GM19468 (cell line): Measurements from ENCODE around the gene SLC2A9.

Experiments used
- ATAC-seq: cut with Tn5 transposase; IDR thresholded peaks from one replicate; pipeline ENCODE4 v1.9.1; 2021; ENCODE audit warnings: mild to moderate bottlenecking, moderate library complexity, moderate number of reproducible peaks; ENCODE audit not compliant: unreplicated experiment; ENCODE audit errors: extremely low read depth

SLC2A9 gene

DNA sequence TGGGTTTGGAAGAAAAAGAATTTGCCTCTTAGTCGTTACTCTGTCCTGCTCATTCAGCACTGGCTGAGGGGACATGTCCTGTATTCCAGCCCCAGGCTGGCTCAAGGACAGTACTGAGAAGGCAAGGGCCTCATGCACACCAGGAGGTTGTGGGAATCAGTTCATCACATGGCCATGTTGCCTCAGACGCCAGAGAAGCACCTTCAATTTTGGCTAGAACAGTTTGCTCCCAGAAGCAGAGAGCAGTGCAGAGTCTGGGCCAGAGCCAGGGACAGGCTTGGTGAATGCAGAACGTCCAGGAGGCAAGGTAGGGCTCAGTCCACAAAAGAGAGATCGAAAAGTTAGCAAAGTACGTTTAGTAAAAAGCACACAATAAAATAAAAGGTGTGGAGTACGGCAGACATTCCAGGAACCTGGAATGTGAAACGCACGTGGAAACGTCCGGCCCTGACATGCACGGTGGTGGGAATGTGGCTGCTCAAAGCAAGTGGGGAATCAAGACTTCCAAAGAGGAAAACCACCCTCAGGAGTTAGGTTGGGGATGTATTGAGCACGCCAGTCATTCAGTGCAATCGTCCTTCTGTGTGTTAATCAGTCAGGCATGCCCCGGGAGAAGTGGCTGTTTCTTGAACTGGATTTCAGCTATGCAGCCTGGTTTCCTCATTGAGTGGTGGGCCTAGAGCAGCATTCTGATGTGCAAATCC is 1.2 kb upstream of the SLC2A9 start:
- no peak for ATAC-seq

DNA sequence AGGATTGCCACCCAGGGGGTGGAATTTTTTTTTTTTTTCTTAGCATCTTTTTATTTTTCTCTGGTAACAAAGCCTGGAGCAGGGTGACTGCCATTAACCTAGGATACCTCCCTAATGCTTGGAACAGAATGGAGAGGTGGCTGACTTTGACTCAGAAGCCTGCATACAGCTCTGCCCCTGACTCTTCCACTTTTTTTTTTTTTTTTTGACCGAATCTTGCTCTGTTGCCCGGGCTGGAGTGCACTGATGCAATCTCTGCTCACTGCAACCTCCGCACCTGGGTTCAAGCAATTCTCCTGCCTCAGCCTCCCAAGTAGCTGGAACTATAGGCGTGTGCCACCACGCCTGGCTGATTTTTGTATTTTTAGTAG is 341 bp upstream of the SLC2A9 start:
- no peak for ATAC-seq

DNA sequence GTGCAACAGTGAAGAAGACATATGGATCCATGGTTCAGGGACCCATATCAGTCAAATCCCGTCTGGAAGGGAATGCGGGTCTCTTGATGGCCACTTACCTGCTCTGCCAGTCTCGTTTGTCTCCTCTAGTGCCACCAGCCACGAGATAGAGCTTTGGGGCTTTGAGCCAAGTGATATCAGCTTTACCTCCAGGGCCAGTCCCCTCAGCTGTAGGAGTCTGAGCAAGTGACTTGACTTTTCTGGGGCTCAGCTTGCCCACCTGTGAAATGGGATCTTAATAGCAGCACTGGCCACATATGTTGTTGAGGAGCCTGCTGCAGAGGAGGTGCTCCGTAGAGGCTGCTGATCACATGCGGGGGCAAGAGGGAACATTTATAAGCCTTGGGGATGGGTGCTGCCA is 1.2 kb downstream of the SLC2A9 start:
- no peak for ATAC-seq

DNA sequence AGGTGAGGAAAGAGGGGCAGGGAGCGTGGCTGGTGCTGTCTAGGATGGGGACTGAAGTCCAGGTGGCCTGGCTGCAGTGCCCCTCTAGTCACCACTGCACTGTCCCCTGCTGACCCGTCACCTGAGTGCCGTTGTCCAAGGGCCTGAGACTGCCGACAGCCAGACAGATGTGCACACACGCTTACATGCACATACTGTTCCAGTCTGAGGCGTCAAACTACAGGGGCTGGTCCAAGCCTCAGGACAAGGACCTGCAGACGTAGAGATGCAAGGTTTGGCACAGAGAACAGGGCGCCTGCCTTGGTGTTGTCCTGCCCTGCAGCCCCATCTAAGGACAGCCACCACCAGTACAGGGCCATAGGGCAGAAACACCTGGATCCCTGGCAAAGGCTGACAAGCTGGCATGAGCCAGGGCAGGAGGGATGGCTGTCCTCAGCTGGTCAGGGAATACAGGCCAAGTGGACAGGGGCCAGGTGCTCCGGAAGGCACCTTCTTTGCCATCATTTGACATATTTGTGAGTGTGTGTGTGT is 1.7 kb downstream of the SLC2A9 start:
- ATAC-seq = no peak

DNA sequence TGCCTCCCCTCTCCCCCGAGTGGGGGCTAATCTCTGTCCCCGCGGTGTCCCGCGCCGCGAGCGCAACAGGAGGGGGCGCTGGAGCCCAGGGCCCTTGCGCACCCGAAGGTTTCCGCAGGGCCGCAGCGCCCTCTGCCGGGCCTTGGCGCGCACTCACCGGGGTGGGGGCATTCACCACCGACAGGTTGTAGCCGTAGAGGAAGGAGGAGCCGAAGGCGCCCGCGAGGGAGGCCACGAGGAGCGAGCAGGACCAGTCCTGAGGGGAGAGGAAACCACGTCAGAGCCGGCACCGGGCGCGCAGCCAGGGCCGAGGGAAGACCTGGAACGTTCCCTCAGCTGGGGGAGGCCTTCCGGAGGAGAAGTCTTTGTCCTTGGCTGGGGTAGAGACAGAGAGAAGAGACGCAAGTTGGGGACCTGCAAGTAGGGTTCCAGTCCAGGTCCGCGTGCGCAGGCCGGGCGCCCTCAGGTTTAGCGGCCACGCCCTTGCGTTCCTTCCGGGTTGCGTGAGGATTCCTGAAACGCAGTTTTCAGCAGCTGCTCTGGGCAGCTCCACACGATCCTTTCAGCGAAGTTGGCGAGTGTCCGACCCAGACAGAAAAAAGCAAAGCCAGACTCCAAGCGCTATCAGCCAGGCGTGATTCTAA is 2.4 kb downstream of the SLC2A9 start:
- ATAC-seq = peak; percentile 78

DNA sequence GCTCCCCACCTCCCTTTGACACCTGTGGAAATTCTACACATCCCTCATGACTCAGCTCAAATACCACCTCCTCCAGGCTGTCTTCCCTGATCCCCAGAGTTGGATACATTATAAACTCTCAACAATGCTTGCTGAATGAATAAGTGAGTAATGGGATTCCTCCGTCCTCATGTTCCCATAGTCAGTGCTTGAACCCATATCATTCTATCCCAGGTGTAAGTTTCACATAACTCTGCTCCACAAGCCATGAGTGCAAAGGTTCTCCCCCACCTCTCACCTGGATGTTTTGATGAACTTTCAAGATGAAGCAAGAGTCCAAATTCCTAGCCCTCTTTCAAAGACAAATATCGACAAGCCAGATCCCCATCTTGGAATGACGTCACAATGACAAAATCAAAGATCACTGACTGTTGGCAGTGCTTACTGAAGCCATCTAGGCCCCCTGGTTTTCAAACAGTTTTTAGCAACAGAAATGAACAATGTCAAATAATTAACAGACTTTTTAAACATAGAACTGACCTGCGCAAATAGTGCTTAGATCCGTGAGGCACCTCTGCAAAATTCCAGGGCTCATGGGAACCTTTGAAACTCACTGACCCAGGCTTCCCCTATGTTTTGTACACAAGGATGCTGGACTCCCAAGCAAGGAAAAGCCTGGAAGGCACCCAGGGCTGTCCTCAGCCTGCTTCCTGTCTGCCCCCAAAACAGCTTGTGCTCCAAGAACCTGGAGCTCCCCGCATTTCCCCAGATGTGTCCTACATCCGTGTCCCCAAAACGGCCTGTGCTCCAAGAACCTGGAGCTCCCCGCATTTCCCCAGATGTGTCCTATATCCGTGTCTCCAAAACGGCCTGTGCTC is 4.0 kb downstream of the SLC2A9 start:
- no peak for ATAC-seq

DNA sequence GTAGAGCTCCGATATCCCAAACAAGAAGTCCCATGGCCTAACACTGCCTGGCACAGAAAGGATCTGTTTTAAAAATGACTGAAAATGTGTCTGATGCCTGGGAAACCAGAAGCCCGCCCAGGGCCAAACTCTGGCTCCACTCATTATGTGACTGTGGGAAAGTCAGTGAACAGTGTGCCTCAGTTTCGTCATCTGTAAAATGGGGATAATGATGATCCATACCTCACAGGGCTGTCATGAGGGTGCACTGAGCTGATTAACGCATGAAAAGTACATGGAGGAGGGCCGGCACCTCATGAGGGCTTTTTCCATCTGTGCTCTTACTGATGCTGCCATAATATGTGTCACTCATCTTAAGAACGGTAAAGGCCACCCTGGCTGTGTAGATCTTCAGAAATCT is 5.1 kb downstream of the SLC2A9 start:
- no peak for ATAC-seq

DNA sequence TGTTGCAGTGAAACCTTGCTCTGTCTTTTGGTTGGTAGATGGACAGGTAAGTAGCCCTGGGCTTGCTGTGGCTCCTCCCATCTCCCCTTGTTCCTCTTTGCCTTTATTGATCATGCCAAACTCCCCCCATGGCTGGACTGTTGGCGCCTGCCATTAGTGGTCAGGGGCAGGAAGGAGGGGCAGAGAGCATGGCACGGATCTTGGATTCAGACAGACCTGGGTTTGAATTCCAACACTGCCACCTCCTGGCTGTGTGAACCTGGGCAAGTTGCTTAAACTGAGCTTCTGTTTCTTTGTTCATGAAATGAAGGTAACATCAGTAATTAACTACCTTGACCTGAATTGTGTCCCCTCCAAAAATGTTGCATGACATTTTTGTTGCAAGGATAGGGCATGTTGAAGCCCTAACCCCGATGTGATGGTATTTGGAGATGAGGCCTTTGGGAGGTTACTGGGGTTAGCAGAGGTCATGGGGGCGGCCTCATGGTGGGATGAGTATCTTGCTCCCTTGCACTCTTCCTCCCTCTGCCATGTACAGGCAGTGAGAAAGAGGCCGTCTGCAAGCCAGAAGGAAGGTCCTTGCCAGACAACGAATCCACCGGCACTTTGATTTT is 6.0 kb downstream of the SLC2A9 start:
- peak; percentile 19 for ATAC-seq

DNA sequence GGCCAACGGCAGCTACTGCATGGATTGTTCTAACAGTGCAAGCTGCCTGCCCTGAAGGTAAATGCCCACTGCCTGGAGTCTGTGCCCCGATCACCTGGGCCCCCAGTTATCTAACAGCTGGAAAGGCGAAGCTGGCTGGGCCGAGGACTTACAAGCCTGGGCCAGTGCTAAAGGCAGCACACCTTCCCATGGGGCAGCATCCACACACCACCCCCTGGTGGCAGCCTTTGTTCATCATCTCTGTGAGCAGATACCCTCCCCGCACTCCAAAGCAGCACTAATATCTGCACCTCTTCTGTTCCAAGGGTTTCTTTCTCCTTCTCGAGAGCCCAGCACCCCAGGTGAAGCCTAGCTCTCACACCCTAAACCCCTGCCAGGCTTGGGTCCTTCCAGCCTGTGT is 7.6 kb downstream of the SLC2A9 start:
- no peak for ATAC-seq

DNA sequence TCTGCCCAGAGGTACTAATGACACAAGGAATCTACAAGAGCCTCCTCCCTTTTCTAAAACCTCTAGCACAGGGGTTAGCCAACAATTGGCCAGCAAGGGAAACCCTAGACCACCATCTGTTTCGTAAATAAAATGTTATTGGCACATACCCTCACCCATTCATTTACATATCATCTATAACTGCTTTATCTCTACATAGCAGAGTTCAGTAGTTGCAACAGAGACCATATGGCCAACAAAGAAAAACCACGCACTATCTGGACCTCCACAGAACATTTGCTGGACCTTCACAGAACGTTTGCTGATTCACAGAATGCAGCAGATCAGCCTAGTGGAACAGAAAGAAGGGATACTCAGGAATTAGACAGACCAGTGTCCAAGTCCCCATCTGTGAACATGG is 9.4 kb downstream of the SLC2A9 start:
- ATAC-seq = no peak

DNA sequence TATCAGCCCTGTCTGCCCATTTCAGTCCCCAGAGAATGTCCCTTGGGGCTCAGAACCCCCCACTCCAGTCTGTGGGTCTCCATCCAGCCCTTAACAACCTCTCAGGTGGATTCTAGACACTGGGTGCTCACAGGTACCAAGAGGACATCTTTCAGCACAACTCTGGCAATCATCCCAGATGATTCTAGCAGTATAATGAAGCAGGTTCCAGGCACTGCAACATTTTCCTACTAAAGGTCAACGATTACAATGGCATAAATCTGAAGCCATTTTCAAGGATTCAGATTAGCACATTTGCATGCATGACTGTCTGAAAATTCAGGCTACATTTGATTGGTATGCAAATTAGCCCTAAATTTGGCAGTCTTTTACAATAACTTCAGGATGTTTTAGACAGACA is 10.0 kb downstream of the SLC2A9 start:
- no peak for ATAC-seq

DNA sequence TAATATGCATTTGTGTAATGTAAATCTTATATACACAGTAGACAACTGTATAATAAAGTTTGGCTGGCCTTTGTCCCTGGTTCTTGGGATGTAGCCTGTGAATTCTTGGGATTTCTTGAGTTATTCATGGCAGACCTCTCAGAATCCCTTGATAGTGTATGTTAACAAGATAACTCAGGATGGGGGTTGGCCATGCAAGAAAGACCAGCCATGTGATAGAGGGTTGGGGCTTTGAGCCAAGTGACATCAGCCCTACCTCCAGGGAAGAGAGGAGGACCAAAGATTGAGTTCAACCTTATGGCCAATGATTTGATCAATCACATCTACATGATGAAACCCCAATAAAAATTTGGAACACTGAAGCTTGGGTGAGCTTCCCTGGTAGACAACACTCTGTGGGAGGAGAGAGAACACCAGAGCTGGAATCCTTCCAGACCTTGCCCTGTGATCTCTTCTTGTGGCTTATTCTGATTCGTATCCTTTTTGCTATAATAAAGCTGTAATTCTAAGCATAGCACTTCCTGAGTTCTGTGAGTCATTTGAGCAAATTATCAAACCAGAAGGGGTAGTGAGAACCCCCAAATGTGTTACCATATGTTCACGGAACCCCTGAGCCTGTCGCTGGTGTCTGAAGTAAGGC is 11.3 kb downstream of the SLC2A9 start:
- no peak for ATAC-seq

DNA sequence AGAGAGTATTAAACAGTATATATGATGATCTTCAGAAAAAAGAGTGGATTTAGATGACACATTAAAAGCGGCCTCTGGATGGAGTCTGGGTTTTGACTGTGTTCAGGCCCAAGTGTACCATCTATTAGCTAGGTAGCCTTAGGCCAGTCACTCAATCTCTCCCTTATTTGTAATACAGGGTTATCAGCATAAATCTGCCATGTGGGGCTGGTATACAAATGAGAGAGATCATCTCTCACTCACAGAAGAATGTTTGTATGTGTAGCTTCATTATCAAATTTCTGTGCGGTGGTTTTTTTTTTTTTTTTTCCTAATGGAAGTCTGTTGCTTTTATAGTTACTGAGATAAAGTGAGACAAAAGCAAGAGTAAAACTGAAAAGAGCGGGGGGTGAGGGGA is 12.7 kb downstream of the SLC2A9 start:
- no peak for ATAC-seq

DNA sequence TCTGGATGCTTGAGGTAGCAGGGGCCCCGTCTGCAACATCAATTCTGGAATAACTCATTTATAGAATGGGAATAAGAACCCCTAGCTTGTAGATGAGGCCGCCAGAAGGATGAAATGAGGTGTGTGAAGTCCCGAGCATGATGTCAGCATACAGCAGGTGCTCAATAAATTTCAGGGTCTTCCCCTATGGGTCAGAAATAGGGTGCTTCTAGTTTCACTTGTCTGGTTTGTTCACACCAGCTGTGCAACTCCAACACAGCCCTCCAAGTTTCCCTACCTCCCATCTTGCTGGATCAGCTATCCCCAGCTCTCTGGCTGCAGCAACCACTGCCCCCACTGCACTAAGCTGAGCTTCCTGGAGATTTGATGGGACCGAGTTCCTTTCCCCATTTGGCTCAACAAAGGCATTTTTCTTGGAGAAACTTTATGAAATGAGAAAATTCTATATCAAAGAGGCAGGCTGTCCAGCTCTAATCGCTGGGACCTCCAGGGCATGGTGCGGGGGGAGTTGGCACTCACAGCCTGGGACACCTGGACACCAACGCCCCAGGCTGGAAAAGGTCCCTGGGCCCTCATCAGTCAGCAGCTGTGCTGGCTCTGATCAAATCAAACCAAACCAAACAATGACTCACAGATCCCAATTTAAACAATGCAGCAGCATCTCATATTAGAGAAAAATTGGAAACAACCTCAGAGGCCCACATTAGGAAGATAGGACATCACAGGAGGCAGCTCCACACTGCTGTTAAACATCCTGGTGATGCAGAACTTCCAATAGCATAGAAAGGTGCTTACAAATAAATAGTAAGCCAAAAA is 13.3 kb downstream of the SLC2A9 start:
- no peak for ATAC-seq

DNA sequence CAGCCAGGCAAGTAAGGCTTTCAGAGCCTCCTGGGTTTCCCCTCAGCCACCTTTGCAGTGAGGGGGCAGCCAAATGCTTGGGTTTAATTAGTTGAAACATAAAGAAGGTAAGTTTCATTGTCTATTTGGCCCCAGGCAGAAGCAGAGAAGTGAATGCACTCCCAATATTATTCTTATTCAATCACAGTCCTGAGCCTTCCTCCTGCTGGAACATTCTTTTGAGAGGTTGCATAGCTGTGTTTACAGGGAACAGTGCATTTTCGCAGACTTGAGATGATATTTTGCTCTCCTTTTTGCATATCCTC is 13.9 kb downstream of the SLC2A9 start:
- no peak for ATAC-seq

DNA sequence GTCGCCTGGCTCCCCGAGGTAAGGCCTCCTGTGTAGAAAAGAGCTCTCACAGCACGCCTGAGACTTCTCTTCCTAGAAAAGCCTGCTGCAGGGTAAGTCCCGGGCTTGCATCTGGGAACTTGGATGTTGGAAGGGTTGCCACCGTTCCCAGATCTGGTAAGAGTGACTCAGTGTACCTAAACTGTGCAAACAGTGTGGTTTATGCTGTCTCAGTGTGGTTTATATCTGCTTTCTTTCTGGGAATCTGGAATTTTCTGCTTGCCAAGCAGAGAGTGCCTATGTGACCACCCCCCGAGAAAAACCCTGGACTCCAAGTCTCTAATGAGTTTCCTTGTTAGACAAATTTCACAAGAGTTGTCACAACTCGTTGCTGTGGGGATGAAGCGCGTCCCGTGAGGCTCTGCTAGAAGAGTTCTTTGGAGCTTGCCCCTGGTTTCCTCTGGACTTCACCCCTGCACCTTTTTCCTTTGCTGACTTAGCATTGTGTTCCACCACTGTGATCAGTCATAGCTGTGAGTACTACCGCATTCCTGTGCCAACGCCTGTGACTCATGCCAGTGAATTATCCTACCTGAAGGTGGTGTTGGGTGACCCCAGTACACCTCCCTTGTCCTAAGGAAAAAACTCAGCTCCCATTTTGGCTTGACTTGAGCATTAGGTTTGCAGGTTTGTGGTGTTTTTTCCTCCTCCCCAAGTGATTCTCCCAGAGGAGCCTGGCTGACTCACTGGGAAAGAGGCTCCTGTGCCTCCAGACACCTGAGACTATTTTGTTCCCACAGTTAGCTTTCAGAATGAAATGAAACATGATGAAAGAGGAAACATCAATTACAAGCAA is 14.5 kb downstream of the SLC2A9 start:
- no peak for ATAC-seq

DNA sequence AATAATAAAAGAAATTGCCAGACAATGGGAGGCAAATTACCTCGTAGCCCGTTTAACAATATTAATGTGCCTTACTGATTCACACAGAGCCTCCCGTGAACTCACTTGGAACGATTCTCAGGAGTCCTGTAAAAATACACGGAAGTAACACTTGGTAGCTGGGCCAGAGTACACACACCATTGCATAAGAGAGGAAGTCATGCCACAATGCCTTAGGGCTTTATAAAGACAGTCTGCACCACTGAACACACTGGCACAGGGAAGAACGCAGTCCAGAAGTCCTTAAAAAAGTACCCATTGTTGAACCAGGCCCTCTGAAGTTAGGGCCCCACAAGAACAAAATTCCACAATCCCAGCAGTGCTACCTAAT is 15.1 kb downstream of the SLC2A9 start:
- no peak for ATAC-seq

DNA sequence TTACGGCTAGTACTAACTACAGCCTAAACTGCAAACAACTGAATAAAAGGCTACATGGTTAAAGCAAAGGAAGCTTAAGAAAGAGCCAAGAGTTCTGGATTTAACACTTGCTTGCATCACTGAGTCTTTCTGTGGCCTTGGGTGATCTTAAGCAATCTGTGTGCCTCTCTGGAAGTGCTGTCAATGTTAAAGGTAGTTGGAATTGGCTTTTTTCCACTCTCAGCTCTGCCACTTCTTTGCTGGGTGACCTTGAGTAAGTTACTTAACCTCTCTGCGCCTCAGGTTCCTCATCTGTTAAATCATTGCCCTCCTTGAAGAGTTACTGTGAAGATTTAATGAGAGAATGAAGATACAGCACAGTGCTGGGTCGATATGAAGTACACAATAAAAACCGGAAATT is 15.7 kb downstream of the SLC2A9 start:
- no peak for ATAC-seq

DNA sequence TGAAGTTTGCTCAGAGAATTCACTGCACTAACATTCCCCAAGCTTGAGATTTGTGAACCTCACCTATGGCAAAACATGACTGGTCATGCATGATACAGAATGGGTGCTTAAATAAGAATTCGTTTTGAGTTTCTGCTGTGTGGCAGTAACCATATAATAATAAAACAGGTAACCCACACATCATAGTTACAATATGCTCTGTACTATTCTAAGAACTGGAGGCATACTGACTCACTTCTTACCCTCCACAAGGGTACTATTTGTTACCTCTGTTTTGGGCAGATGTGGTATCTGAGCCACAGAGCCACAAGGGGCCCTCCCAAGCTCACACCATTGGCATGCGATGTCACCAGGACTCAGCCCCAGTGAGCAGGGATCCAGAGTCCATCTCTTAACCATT is 17.6 kb downstream of the SLC2A9 start:
- no peak for ATAC-seq
